GM19099 (cell line): ENCODE measurements around the gene EHMT1.

Experiments used
- POLR2A ChIP-seq: IDR thresholded peaks from 3 replicates; pipeline ENCODE4 v1.6.1; 2011; ENCODE audit warnings: low read depth; ENCODE audit not compliant: insufficient read length; ENCODE audit errors: extremely low read depth

Gene EHMT1

GRCh38 chr9:137670391-137671195 is 51.8 kb downstream of the EHMT1 start:
- TF ChIP-seq POLR2A, result no peak

DNA sequence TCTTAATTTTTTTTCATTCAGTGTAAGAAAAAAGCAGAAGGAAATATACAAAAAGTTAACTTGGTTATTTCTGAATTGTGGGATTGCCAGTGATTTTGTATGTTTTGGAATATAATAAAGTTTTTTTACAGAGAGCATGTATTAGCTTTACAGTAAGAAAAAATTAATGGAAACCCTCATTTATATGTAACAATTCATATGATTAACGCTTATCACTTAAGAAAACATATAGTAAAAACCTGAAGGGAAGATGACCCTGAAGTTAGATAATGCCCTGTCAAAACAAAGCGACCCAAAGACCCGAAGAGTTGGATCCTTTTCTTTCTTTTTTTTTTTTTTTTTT is 52.4 kb downstream of the EHMT1 start:
- no peak for TF ChIP-seq POLR2A

DNA sequence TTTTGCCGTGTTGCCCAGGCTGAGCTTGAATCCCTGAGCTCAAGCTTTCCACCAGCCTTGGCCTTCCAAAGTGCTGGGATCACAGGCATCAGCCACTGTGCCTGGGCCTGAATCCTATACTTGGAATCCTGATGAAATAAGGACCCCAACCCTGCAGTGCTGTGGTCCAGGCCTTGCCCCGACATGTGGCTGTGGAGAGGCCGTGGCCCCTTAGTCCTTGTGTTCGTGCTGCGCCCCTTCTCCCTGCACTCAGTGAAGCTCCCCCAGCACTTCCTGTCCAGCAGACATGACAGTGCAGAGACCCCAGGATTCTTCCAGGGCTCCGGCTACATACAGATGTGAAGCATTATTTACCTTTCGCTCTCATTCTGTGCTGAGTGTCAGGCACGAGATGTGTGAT is 52.9 kb downstream of the EHMT1 start:
- TF ChIP-seq POLR2A, result no peak

DNA sequence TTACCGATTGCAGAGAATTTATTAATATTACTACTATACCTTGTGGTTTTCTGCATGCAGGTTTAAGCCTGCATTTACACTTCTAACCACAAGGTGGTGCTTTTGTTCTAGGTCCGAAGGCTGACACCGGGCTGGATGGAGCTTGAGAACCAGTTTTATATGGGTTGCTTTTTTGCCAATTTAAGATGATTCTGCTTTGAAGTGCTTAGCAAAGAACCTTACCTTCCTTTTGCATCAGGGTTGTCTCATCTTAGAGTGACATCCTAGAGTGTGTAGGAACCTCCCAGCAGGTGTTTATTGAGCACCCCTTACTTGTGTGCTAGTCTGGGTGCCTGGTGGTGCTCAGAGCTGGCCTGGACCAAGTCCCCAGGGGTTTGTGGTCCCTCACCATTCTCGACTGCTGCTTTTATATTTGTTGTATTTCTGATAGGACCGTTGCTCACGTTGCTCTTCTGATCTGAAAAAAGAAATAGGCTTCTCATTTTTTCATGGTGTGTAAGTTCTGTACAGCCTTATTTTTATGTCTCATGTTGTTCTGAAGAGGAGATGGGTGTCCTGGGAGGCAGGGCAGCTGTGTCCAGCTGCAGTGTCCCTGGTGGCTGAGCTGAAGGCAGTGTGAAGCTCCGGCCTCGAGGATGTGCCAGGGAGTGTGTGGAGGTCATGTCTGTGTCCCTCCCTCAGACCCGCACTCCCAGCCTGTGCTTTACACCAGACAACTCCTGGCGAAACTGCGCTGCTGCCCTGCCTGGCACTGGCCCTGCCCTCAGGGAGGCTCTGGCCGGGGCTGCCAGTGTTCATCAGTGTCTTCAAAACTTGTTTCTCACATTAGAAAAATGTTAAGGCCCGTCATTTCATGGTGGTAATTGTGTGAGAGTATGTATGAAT is 54.3 kb downstream of the EHMT1 start:
- no peak for TF ChIP-seq POLR2A

GRCh38 chr9:137673886-137674285 is 55.1 kb downstream of the EHMT1 start:
- no peak for TF ChIP-seq POLR2A

GRCh38 chr9:137674307-137674975 is 55.6 kb downstream of the EHMT1 start:
- TF ChIP-seq POLR2A, result no peak

DNA sequence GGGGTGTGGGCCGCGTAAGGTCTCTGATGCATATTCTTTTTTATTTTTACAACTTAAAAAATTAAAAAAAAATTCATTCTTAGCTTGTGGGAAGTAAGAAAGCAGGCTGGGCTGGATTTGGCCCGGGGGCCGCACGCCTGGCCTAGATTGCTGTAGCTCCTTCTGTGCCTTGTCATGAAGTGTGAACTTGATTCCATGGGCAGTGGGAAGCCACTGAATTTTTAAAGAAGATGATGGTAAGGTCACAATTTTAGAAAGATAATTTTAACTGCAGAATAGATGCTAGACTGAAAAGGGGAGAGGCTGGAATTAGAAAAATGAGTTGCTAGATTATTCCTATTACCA is 56.1 kb downstream of the EHMT1 start:
- no peak for TF ChIP-seq POLR2A

GRCh38 chr9:137676998-137677397 is 58.2 kb downstream of the EHMT1 start:
- TF ChIP-seq POLR2A, result no peak

DNA sequence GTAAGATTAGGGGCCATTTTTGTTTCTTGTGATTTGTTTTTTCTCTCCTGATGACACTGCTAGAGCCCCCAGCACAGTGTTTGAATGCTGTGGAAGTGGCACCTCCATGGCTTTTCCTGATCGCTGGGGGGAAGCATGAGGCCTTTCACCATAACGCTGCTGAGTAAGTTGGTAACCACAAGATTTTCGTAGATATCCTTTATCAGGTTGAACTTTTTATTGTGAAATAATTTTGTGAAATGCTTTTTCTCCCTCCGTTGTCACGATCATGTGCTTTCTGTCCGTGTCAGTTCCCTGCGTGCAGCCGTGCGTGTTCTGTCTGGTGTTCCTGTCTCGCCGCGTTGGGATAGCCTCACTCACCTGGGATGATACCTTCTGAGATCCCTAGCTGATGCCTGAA is 59.4 kb downstream of the EHMT1 start:
- no peak for TF ChIP-seq POLR2A

- no peak for TF ChIP-seq POLR2A
Measured at GRCh38 chr9:137679249-137679648, 60.4 kb downstream of the EHMT1 start.

- no peak for TF ChIP-seq POLR2A
Measured at GRCh38 chr9:137679695-137680305, 61.0 kb downstream of the EHMT1 start.

DNA sequence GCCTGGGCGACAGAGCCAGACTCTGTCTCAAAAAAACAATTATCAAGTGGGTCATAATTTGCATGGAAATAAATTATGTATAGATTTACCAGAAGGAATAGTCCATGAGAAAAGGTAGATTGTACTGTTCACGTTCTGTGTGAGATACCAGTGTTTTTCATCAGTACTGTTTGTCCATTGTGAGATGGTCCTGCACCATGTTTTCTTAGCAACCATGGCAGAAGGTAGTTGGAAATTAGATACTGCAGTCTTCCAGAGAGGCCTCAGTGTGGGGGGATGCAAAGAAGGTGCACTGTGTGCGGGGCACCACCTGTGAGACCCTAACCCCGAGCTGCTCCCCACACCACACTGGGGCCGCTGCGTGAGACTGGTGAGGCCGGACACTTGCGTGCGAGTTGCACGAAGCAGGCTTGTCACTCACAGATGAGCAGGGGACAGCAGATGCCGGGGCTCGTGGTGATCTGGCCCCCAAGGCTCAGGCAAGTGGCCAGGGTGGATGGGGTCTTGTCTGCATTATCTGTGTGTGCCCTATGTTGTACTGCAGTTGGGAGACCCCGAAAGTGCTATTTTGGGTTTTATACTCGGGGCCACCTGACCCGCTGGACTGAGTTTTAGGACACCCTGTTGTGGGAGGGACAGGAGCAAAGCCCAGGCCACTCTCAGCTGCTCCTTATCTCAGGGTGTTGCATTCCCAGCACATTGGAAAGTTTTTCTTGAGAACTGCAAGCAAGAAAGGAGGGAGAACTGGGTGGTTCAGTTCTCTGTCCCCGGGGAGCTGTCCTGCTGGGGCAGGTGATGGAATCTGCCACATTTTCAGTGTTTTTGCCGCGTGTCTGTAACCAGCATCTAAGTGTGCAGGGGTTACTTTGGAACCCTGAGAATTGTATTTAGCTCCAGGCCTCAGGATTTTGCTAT is 61.9 kb downstream of the EHMT1 start:
- TF ChIP-seq POLR2A, result no peak

DNA sequence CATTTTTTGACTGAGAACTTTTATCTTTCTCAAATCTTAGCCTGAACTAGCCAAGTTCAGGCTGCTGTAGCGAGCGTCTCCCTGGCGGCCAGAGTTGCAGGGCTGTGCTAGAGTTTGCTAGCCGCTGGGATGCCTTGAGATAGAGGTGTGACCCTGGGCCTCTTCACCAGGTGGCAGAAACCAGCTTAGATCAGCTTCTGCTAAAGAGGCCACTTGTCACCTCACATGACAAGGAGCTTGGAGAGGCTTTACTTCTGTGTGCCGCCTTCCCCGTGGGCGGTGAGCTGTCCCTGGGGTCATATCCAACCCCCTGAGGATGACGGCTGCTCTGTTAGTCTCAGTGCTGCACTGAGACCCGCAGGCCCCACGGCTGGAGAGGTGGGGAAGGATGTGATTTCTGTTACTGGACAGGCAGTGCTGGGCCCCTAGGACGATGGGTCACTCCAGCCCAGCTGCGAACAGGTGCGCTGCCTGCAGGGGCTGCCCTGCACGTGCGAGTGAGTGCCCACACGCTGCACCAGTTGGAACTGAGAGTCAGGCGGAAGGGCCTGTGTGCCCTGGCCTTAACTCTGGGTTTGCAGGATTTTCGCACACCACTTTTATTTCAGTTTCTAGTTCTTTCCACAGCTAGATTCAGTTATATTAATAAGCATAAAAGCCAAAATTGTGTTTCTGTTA is 63.8 kb downstream of the EHMT1 start:
- no peak for TF ChIP-seq POLR2A
